HAP-1 (cell line): ENCODE results near the gene VPS41.

Experiments used
- DNase-seq, 2 experiments: peaks; one replicate each; pipeline ENCODE4 v3.0.0-alpha.2; 2016 to 2020; ENCODE audit warnings: low spot score in 2 of 2
- H3K27me3 ChIP-seq: fragments of 250-450 bp; sonication (Bioruptor Pico); 2 replicates; pipeline ENCODE4 v1.5.1; 2020; ENCODE audit warnings: low read depth, mild to moderate bottlenecking, moderate library complexity
- H3K36me3 ChIP-seq: fragments of 250-450 bp; sonication (Bioruptor Pico); replicated peaks from 2 replicates; pipeline ENCODE4 v1.5.1; 2020; ENCODE audit warnings: mild to moderate bottlenecking
- H3K4me1 ChIP-seq: fragments of 250-450 bp; sonication (Bioruptor Pico); 2 replicates; pipeline ENCODE4 v1.5.1; 2020; ENCODE audit warnings: mild to moderate bottlenecking
- H3K4me3 ChIP-seq: fragments of 250-450 bp; sonication (Bioruptor Pico); 2 replicates; pipeline ENCODE4 v1.5.1; 2020; ENCODE audit warnings: mild to moderate bottlenecking, moderate library complexity
- H3K9me3 ChIP-seq: fragments of 250-450 bp; sonication (Bioruptor Pico); 2 replicates; pipeline ENCODE4 v1.5.1; 2020; ENCODE audit warnings: mild to moderate bottlenecking, moderate library complexity
- in situ Hi-C: fragments of 300-500 bp; cut with MboI; formaldehyde crosslinking; loops from 3 replicates; pipeline ENCODE4 v1.14.3; 2020; ENCODE audit warnings: low sequenced_read_pairs, inconsistent platforms, mixed read lengths

VPS41 gene

GRCh38 chr7:38932509-38933168 is 23.6 kb upstream of the VPS41 start:
- Histone ChIP-seq H3K4me1 (peaks cover 20% of the 10 kb centered on the region), H3K4me3 (no peak overlapping the region), H3K9me3 (no peaks in the 10 kb centered on the region), H3K36me3 (no peaks in the 10 kb centered on the region), H3K27me3 (no peaks in the 10 kb centered on the region)
- in situ Hi-C loops: loop anchor here (5.0 kb wide), 1 partner anchor 535 kb away; no protein-coding TSS in a partner anchor
- peak; percentile 80 to 93 for DNase-seq

GRCh38 chr7:38929460-38930171 is 20.6 kb upstream of the VPS41 start:
- DNase-seq: peak; percentile 72 to 82
- in situ Hi-C loops: loop anchor here (5.0 kb wide), 1 partner anchor 538 kb away; no protein-coding TSS in a partner anchor
- Histone ChIP-seq H3K4me3 (no peak overlapping the region), H3K4me1 (peaks cover 20% of the 10 kb centered on the region), H3K36me3 (no peaks in the 10 kb centered on the region), H3K27me3 (no peaks in the 10 kb centered on the region), H3K9me3 (no peaks in the 10 kb centered on the region)

- H3K4me1 ChIP-seq: peaks cover 20% of the 10 kb centered on the region
- H3K36me3 ChIP-seq: no peaks in the 10 kb centered on the region
- no peaks in the 10 kb centered on the region for H3K27me3 ChIP-seq
- in situ Hi-C loops: no loop called here
- no peak for DNase-seq
- no peak overlapping the region for H3K4me3 ChIP-seq
- no peaks in the 10 kb centered on the region for H3K9me3 ChIP-seq
Observed at GRCh38 chr7:38928506-38928905, 19.5 kb upstream of the VPS41 start.

GRCh38 chr7:38927751-38928150 is 18.8 kb upstream of the VPS41 start:
- Histone ChIP-seq H3K36me3 (no peaks in the 10 kb centered on the region), H3K4me3 (no peak overlapping the region), H3K4me1 (peaks cover 19% of the 10 kb centered on the region), H3K9me3 (no peaks in the 10 kb centered on the region), H3K27me3 (no peaks in the 10 kb centered on the region)
- in situ Hi-C loops: no loop called here
- no peak for DNase-seq

GRCh38 chr7:38920731-38921130 is 11.7 kb upstream of the VPS41 start:
- in situ Hi-C loops: no loop called here
- Histone ChIP-seq H3K4me3 (no peak overlapping the region), H3K36me3 (no peaks in the 10 kb centered on the region), H3K9me3 (no peaks in the 10 kb centered on the region), H3K27me3 (no peaks in the 10 kb centered on the region), H3K4me1 (no peaks in the 10 kb centered on the region)
- DNase-seq: no peak

GRCh38 chr7:38916396-38916795 is 7.4 kb upstream of the VPS41 start:
- no peaks in the 10 kb centered on the region for H3K4me1 ChIP-seq
- no peaks in the 10 kb centered on the region for H3K36me3 ChIP-seq
- no peak for DNase-seq
- H3K9me3 ChIP-seq: no peaks in the 10 kb centered on the region
- H3K4me3 ChIP-seq: no peak overlapping the region
- no peaks in the 10 kb centered on the region for H3K27me3 ChIP-seq
- in situ Hi-C loops: no loop called here

- Histone ChIP-seq H3K36me3 (no peaks in the 10 kb centered on the region), H3K9me3 (no peaks in the 10 kb centered on the region), H3K4me3 (no peak overlapping the region), H3K4me1 (peaks cover 12% of the 10 kb centered on the region), H3K27me3 (no peaks in the 10 kb centered on the region; the same call in 1 of the 2 replicates)
- DNase-seq: no peak
- in situ Hi-C loops: no loop called here
Observed at GRCh38 chr7:38909870-38910269, 879 bp upstream of the VPS41 start.

GRCh38 chr7:38907766-38908165 is 1.2 kb downstream of the VPS41 start:
- Histone ChIP-seq H3K27me3 (no peaks in the 10 kb centered on the region; the same call in 1 of the 2 replicates), H3K9me3 (no peaks in the 10 kb centered on the region), H3K4me3 (peak overlapping the region; percentile 75), H3K36me3 (no peaks in the 10 kb centered on the region), H3K4me1 (peaks cover 12% of the 10 kb centered on the region)
- in situ Hi-C loops: no loop called here
- no peak for DNase-seq

GRCh38 chr7:38907066-38907465 is 1.9 kb downstream of the VPS41 start:
- no peaks in the 10 kb centered on the region for H3K9me3 ChIP-seq
- DNase-seq: no peak
- peaks cover 12% of the 10 kb centered on the region for H3K4me1 ChIP-seq
- no peak overlapping the region for H3K4me3 ChIP-seq
- H3K36me3 ChIP-seq: no peaks in the 10 kb centered on the region
- no peaks in the 10 kb centered on the region; the same call in 1 of the 2 replicates for H3K27me3 ChIP-seq
- in situ Hi-C loops: no loop called here

GRCh38 chr7:38905056-38905759 is 3.8 kb downstream of the VPS41 start:
- in situ Hi-C loops: no loop called here
- Histone ChIP-seq H3K4me1 (peaks cover 12% of the 10 kb centered on the region), H3K27me3 (no peaks in the 10 kb centered on the region; the same call in 1 of the 2 replicates), H3K36me3 (no peaks in the 10 kb centered on the region), H3K9me3 (no peaks in the 10 kb centered on the region), H3K4me3 (no peak overlapping the region)
- DNase-seq: no peak

GRCh38 chr7:38903057-38903456 is 5.9 kb downstream of the VPS41 start:
- Histone ChIP-seq H3K36me3 (no peaks in the 10 kb centered on the region), H3K27me3 (no peaks in the 10 kb centered on the region; the same call in 1 of the 2 replicates), H3K4me1 (peaks cover 8% of the 10 kb centered on the region), H3K4me3 (no peak overlapping the region), H3K9me3 (no peaks in the 10 kb centered on the region)
- DNase-seq: no peak
- in situ Hi-C loops: no loop called here

GRCh38 chr7:38902449-38902848 is 6.5 kb downstream of the VPS41 start:
- DNase-seq: no peak
- H3K9me3 ChIP-seq: no peaks in the 10 kb centered on the region
- no peak overlapping the region for H3K4me3 ChIP-seq
- 0 out of 2 replicates have a peak, but pooled peaks cover 3% of the 10 kb centered on the region for H3K4me1 ChIP-seq
- in situ Hi-C loops: no loop called here
- no peaks in the 10 kb centered on the region for H3K36me3 ChIP-seq
- no peaks in the 10 kb centered on the region for H3K27me3 ChIP-seq

GRCh38 chr7:38893061-38893460 is 15.9 kb downstream of the VPS41 start:
- no peaks in the 10 kb centered on the region for H3K27me3 ChIP-seq
- no peak overlapping the region for H3K4me3 ChIP-seq
- H3K4me1 ChIP-seq: no peaks in the 10 kb centered on the region
- in situ Hi-C loops: no loop called here
- DNase-seq: no peak
- H3K36me3 ChIP-seq: no peaks in the 10 kb centered on the region
- 0 out of 2 replicates have a peak, but pooled peaks cover 2% of the 10 kb centered on the region for H3K9me3 ChIP-seq

GRCh38 chr7:38890597-38890996 is 18.4 kb downstream of the VPS41 start:
- H3K27me3 ChIP-seq: no peaks in the 10 kb centered on the region
- in situ Hi-C loops: no loop called here
- 0 out of 2 replicates have a peak, but pooled peaks cover 2% of the 10 kb centered on the region for H3K9me3 ChIP-seq
- DNase-seq: no peak
- no peak overlapping the region for H3K4me3 ChIP-seq
- H3K36me3 ChIP-seq: no peaks in the 10 kb centered on the region
- H3K4me1 ChIP-seq: no peaks in the 10 kb centered on the region
